ENCODE results near the gene PRR7. TPM values are rescaled to one million over a fixed set of nuclear protein-coding genes. Genes with fewer than 3 reads are reported as not detected.
A peak's percentile ranks its signal among the peaks of the same experiment; 100 is the strongest.

The PRR7 gene
- total RNA-seq, 4 donors from 2014 or later = 1.4 to 4.7 (median 4.2) TPM

- no peaks in the 10 kb centered on the region for H3K9me3 ChIP-seq
- peaks cover 32 to 33% of the 10 kb centered on the region in 2 donors for H3K36me3 ChIP-seq
- H3K27ac ChIP-seq = peak overlapping the region in 2 of 3 donors; percentile 46 to 52
- peak in 1 of 2 donors; percentile 27 for DNase-seq
- intact Hi-C loops (cut with DNase I) = no loop called here
- no peak for TF ChIP-seq CTCF (IDR thresholded peaks at IDR 0.05)
- 84 to 88% methylated on average over 21 to 27 of the region's 27 CpGs for WGBS, 2 donors
- H3K4me1 ChIP-seq = peaks cover 0 to 2% of the 10 kb centered on the region in 2 donors
- no peaks in the 10 kb centered on the region for H3K27me3 ChIP-seq
- H3K4me3 ChIP-seq (replicated peaks in 1 of 3) = no peak overlapping the region
These were observed 15.5 kb downstream of the PRR7 start for GRCh38 chr5:177462021-177462670.

- Histone ChIP-seq H3K4me3 (replicated peaks in 1 of 3) (no peak overlapping the region), H3K27me3 (no peaks in the 10 kb centered on the region), H3K4me1 (peaks cover 0 to 5% of the 10 kb centered on the region in 2 donors), H3K27ac (no peak overlapping the region), H3K9me3 (no peaks in the 10 kb centered on the region), H3K36me3 (peaks cover 21 to 29% of the 10 kb centered on the region in 2 donors)
- DNase-seq = no peak
- WGBS, 2 donors = 89 to 94% methylated on average over 11 of the region's 11 CpGs
- no peak for TF ChIP-seq CTCF (IDR thresholded peaks at IDR 0.05)
- TF ChIP-seq POLR2A (IDR thresholded peaks at IDR 0.05) = no peak
- intact Hi-C loops (cut with DNase I) = no loop called here
These were observed 18.4 kb downstream of the PRR7 start for GRCh38 chr5:177465044-177465443.

DNA sequence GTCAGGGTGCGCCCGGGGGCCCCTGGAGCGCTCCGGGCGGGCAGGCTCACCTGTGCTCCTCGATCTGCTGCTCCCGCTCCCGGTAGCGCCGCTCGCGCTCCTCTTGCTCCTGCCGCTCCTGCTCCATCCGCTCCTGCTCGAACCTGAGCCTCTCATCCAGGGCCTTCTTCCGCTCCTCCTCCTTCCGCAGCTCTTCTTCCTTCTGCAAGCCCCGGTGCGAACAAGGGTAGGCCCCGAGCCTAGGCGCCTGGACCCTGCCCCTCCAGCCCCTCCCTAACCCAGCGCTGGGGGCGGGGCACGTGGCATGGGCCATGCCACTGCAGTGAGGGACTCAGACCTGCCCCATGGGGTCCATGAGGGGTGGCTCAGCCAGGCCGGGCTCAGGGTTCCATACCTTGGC, 20.2 kb downstream of the PRR7 start:
- Histone ChIP-seq H3K4me1 (peaks cover 4 to 18% of the 10 kb centered on the region in 2 donors), H3K36me3 (peaks cover 21 to 29% of the 10 kb centered on the region in 2 donors), H3K9me3 (no peaks in the 10 kb centered on the region), H3K27ac (no peak overlapping the region), H3K4me3 (replicated peaks in 1 of 3) (no peak overlapping the region), H3K27me3 (no peaks in the 10 kb centered on the region)
- intact Hi-C loops (cut with DNase I) = no loop called here
- WGBS, 2 donors = 97% methylated on average over 25 of the region's 25 CpGs
- DNase-seq = no peak
- TF ChIP-seq POLR2A (IDR thresholded peaks at IDR 0.05) (no peak), CTCF (IDR thresholded peaks at IDR 0.05) (no peak)

GRCh38 chr5:177467436-177467835, 20.8 kb downstream of the PRR7 start:
- 96% methylated on average over 27 to 31 of the region's 31 CpGs for WGBS, 2 donors
- no peak for TF ChIP-seq CTCF (IDR thresholded peaks at IDR 0.05)
- TF ChIP-seq POLR2A (IDR thresholded peaks at IDR 0.05) = no peak
- Histone ChIP-seq H3K4me3 (replicated peaks in 1 of 3) (no peak overlapping the region), H3K4me1 (peaks cover 10 to 23% of the 10 kb centered on the region in 2 donors), H3K27me3 (no peaks in the 10 kb centered on the region), H3K9me3 (no peaks in the 10 kb centered on the region), H3K36me3 (peaks cover 21 to 29% of the 10 kb centered on the region in 2 donors), H3K27ac (no peak overlapping the region)
- intact Hi-C loops (cut with DNase I) = no loop called here
- no peak for DNase-seq

DNA sequence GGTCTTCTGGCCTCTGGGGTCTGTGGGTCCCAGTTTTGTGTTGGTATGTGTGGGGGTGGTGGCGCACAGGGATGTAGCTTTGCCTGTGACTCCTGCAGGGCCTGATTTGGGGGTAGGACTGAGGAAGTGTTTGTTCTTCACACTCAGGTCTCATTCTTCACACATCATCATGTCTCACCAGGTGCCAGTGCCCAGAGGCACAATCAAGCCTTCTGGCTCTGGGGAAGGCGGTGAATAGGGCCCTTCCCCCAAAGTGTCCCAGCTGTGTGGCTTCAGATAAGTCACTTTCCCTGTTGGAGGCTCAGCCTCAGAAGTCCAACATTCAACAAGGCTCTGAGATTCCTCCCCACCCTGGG, 21.7 kb downstream of the PRR7 start:
- no peaks in the 10 kb centered on the region for H3K9me3 ChIP-seq
- H3K36me3 ChIP-seq = peaks cover 21 to 29% of the 10 kb centered on the region in 2 donors
- H3K4me3 ChIP-seq (replicated peaks in 1 of 3) = no peak overlapping the region
- 100% methylated on average over 2 of the region's 2 CpGs for WGBS, 2 donors
- DNase-seq = no peak
- intact Hi-C loops (cut with DNase I) = no loop called here
- H3K27me3 ChIP-seq = no peaks in the 10 kb centered on the region
- no peak overlapping the region for H3K27ac ChIP-seq
- peaks cover 12 to 25% of the 10 kb centered on the region in 2 donors for H3K4me1 ChIP-seq
- TF ChIP-seq CTCF (IDR thresholded peaks at IDR 0.05) = no peak
- no peak for TF ChIP-seq POLR2A (IDR thresholded peaks at IDR 0.05)

Data from thyroid gland (tissue), 4 donors.